HG02884 (cell line): ENCODE data around the gene ACTL9.
"Not testable (repeated sequence)": the region's sequence is repeated elsewhere in the genome, so short reads cannot be mapped to it uniquely, and the experiment has no call there.

Source experiments
- ATAC-seq: cut with Tn5 transposase; IDR thresholded peaks from one replicate; pipeline ENCODE4 v1.9.1; 2021; ENCODE audit warnings: mild to moderate bottlenecking, moderate library complexity; ENCODE audit not compliant: unreplicated experiment

Gene ACTL9

DNA sequence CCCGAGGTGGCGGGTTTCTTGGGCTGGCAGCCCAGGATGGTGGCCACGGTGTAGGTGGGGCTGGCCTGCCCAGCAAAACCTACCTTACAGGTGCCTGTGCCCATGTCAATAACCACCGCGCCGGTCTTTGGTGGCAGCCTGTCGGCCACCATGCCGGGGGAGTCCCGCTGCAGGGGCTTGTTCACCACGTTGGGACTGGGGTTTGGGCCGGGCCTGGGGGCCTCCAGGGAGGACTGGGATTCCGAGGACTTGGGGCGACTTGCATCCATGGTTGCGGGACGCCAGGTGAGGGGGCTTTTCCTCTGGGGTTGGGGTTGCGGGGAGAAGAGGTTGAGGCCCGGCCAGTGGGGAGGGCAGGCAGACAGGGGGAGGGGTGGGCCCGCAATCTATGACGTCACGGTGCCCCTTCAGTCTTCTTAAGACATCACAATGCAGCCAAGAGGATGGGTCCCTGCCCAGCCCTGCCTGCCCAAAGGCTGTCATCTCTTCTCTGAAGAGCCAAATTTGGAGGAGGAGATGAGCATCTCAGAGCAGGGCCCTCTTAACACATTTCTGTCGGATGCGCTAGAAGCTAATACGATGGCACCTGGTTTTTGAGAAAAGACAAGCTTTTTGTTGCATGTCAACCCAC lies at the start of gene ACTL9:
Gene ACTL9 (minus strand): TSS at position 363 of the 631 bp plus-strand sequence. CDS start 94 bp downstream, at position 269.
- ATAC-seq = no peak

- not testable (repeated sequence) for ATAC-seq
Measured at GRCh38 chr19:8739291-8740065, 40.9 kb upstream of the ACTL9 start.

DNA sequence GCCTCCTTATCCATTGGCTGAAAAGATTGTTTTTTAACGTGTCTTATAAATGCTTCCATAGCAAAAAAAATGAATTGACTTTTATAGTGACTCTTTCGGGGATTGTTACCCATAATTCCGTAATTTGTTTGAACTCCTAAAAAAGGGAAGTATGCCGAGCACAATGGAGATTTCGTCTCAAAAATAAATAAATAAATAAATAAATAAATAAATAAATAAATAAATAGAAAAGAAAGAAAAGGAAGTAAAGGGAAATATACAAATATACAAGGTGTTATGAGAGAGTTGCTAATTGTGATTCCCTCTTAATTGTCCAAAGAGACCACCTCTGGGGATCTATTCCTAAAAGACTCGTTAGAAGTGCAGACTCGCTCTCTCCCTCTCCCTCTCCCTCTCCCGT lies 39.8 kb upstream of the ACTL9 start:
- no peak for ATAC-seq

DNA sequence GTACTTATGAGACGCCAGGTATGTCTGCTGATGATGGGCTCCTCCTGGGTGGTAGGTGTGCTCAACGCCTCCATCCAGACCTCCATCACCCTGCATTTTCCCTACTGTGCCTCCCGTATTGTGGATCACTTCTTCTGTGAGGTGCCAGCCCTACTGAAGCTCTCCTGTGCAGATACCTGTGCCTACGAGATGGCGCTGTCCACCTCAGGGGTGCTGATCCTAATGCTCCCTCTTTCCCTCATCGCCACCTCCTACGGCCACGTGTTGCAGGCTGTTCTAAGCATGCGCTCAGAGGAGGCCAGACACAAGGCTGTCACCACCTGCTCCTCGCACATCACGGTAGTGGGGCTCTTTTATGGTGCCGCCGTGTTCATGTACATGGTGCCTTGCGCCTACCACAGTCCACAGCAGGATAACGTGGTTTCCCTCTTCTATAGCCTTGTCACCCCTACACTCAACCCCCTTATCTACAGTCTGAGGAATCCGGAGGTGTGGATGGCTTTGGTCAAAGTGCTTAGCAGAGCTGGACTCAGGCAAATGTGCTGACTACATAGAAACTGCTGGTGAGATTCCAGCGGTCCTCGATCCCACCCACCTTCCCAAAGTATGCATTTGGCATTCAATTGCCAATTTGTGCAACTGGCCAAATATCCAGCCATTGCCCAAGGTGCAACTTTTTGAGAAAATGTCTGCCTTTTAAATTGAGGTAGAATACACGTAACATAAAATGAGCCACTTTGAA lies 33.0 kb upstream of the ACTL9 start:
- ATAC-seq = no peak

- ATAC-seq = no peak
Measured at GRCh38 chr19:8724276-8724675, 25.7 kb upstream of the ACTL9 start.

- no peak for ATAC-seq
Measured at GRCh38 chr19:8722032-8722431, 23.4 kb upstream of the ACTL9 start.

- ATAC-seq = no peak
Measured at GRCh38 chr19:8721334-8721733, 22.7 kb upstream of the ACTL9 start, which contains the start of gene OR2Z1. Gene OR2Z1, plus strand, starts transcription at chr19:8721634. Its CDS starts 9,395 bp downstream, at chr19:8731029.

- ATAC-seq = not testable (repeated sequence)
Measured at GRCh38 chr19:8710337-8710736, 11.7 kb upstream of the ACTL9 start.

- no peak for ATAC-seq
Measured at GRCh38 chr19:8705742-8706141, 7.1 kb upstream of the ACTL9 start.

DNA sequence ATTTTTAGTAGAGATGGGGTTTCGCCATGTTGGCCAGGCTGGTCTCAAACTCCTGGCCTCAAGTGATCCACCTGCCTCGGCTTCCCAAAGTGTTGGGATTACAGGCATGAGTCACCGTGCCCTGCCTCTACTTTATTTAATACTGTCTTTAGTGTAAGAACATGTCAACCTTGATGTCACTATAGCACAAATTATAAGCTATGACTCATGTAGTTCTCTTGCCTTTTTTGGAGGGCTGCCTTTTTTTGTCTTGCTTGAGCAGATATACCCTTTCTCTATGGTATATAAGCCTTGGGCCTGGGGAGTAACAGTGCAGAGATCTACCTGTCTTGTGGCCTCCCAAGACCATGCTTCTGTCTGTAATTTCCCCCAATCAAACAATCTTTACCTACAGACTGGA lies 6.7 kb upstream of the ACTL9 start:
- not testable (repeated sequence) for ATAC-seq

DNA sequence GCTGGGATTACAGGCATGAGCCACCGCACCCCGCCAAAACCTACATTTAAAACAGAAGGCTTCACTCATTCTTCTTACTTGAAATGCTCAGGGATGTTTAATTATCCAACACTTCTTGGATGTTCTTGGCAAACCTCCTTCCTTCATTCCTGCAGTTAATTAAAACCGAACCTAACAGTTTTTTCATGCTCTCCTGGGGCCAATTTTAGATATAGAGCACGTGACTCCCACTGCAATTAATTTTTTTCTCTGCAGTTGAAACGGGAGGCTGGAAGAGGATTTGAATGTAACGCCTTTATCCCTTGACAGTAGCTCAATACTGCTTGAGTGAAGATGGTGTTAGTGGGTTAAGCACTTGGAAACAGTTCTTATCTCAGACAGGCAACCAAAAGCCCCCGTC lies 4.6 kb upstream of the ACTL9 start:
- no peak for ATAC-seq

- no peak for ATAC-seq
Measured at GRCh38 chr19:8702350-8702749, 3.8 kb upstream of the ACTL9 start.

- ATAC-seq = no peak
Measured at GRCh38 chr19:8700956-8701355, 2.4 kb upstream of the ACTL9 start.

GRCh38 chr19:8699908-8700307 lies 1.3 kb upstream of the ACTL9 start:
- ATAC-seq = no peak

DNA sequence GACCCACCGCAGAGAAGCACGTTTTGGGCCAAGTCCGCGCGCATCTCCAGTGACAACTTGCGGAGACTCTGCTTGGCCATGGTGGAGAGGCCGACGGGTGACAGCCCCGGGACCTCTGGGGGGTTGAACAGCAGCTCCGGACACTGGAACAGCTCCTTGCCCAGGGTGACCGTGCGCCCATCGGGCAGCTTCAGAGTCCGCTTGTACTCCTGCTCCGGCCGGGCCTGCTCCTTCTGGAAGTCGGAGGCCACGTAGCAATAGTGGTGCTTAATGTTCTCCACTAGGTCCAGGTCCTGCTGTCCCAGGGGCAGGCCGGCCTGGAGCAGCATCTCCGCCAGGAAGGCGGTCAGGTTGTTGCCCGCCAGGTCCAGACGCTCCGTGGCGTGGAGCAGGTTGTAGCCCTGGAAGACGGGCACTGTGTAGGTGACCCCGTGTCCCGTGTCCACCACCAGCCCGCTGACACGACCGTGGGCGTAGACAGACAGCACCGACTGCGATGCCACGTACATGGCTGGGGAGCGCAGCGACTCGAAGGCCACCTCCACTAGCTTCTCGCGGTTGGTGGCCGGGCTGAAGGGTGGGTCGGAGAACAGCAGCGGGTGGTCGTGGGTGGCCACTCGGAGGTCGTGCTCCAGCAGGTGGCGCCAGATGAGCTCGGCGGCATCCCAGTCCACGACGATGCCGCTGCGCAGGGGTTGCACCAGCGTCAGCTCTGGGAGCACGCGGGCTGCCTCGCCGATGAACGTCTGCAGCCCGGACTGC lies 743 bp downstream of the ACTL9 start:
- ATAC-seq = no peak

GRCh38 chr19:8696993-8697392 lies 1.6 kb downstream of the ACTL9 start:
- no peak for ATAC-seq

GRCh38 chr19:8695911-8696310 lies 2.7 kb downstream of the ACTL9 start:
- no peak for ATAC-seq

GRCh38 chr19:8695501-8695900 lies 3.1 kb downstream of the ACTL9 start:
- ATAC-seq = no peak

DNA sequence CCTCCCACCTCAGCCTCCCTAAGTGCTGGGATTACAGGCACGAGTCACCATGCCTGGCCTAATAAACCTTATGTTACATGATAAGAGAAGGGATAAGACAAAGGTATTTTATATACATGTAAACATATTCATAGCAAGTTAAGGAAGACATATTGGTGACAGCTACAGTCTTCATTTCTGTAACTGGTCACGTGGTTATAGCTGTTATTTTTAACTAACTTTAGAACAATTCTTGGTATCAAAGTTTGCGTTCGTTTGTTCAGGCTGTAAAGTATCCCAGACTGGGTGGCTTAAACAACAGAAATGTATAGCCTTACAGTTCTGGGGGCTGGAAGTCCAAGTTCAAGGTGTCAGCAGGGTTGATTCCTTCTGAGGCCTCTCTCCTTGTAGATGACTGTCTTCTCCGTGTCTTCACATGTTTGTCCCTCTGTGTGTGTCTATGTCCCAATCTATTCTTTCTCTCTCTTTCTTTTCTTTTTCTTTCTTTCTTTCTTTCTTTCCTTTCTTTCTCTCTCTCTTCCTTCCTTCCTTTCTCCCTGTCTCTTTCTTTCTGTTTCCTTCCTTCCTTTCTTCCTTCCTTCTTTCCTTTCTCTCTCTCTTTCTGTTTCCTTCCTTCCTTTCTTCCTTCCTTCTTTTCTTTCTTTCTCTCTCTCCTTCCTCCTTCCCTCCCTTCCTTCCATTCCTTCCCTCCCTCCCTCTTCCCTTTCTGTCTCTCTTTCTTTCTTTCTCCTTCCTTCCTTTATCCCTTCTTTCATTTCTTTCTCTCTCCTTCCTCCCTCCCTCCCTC lies 7.6 kb downstream of the ACTL9 start:
- ATAC-seq = no peak

- no peak for ATAC-seq
Measured at GRCh38 chr19:8688930-8689329, 9.7 kb downstream of the ACTL9 start.
